Prostate gland (tissue), 2 donors: ENCODE measurements around the gene LARP4B. TPM values are rescaled to one million over a fixed set of nuclear protein-coding genes. Genes with fewer than 3 reads are reported as not detected.
"Not testable (repeated sequence)": the region's sequence is repeated elsewhere in the genome, so short reads cannot be mapped to it uniquely, and the experiment has no call there.

Source experiments
- DNase-seq: peaks from one replicate; pipeline ENCODE4 v3.0.0-alpha.2; 2019; ENCODE audit warnings: low spot score
- H3K27ac ChIP-seq, 2 donors: fragments of 200-600 bp; sonication (generic); 2 replicates each; pipeline ENCODE4 v1.5.1; 2017 to 2019
- H3K27me3 ChIP-seq: fragments of 200-600 bp; sonication (generic); replicated peaks from 2 replicates; pipeline ENCODE4 v1.5.1; 2019; ENCODE audit not compliant: insufficient read depth
- H3K36me3 ChIP-seq, 2 donors: fragments of 200-600 bp; sonication (generic); 1 replicate in 1 of 2; 2 replicates in 1 of 2; pipeline versions ENCODE4 v1.5.1 to v1.8.1; 2017 to 2019
- H3K4me1 ChIP-seq: fragments of 200-600 bp; sonication (generic); replicated peaks from 2 replicates; pipeline ENCODE4 v1.5.1; 2019
- H3K4me3 ChIP-seq, 2 donors: fragments of 200-600 bp; sonication (generic); 2 replicates each; pipeline ENCODE4 v1.5.1; 2017 to 2019
- H3K9me3 ChIP-seq: fragments of 200-600 bp; sonication (generic); 2 replicates; pipeline ENCODE4 v1.5.1; 2017
- CTCF ChIP-seq, 4 experiments: fragments of 200-600 bp in 2 of 4; fragments of 450-650 bp in 2 of 4; sonication (generic) in 2 of 4; IDR thresholded peaks; 1 replicate in 3 of 4; 2 replicates in 1 of 4; pipeline ENCODE4 v1.5.1; 2016 to 2019; ENCODE audit warnings: antibody characterized with exemption in 4 of 4, mild to moderate bottlenecking in 2 of 4, moderate library complexity in 2 of 4
- POLR2A ChIP-seq: fragments of 450-650 bp; IDR thresholded peaks from one replicate; pipeline ENCODE4 v1.6.1; 2016; ENCODE audit warnings: antibody characterized with exemption, mild to moderate bottlenecking
- POLR2AphosphoS5 ChIP-seq: sonication (generic); formaldehyde crosslinking; IDR thresholded peaks from one replicate; pipeline ENCODE4 v1.6.1; 2017; ENCODE audit warnings: antibody characterized with exemption
- WGBS: methylation state at CpG from one replicate; pipeline ENCODE4 v1.1.5; 2018; 5-methylcytosine and 5-hydroxymethylcytosine counted together
- intact Hi-C: fragments of 100-400 bp; cut with DNase I; formaldehyde crosslinking; loops from one replicate; pipeline ENCODE4 v1.14.2; 2022
- total RNA-seq, 2 donors: library from RNA; depleted of rRNA; stranded (reverse); fragments of >200 nt; gene quantifications; one replicate each; pipeline ENCODE4 v1.1.0, GENCODE V29; 2016

Gene LARP4B
- total RNA-seq, 2 donors from 2014 or later = 51.9 to 95.4 TPM

GRCh38 chr10:934746-935406, 3.4 kb upstream of the LARP4B start:
- TF ChIP-seq CTCF (IDR thresholded peaks at IDR 0.05) = no peak
- TF ChIP-seq POLR2A = no peak
- TF ChIP-seq POLR2AphosphoS5 = no peak
- intact Hi-C loops = loop anchor here (5.0 kb wide), 2 partner anchors 52 to 112 kb away; partner anchors contain the start of genes GTPBP4 and IDI1
- Histone ChIP-seq H3K27ac (no peak overlapping the region), H3K36me3 (no peaks in the 10 kb centered on the region), H3K27me3 (no peaks in the 10 kb centered on the region), H3K4me1 (no peaks in the 10 kb centered on the region), H3K9me3 (no peaks in the 10 kb centered on the region), H3K4me3 (no peak overlapping the region)
- WGBS = 79% methylated on average over 15 of the region's 15 CpGs
- no peak for DNase-seq

GRCh38 chr10:934165-934564, 2.7 kb upstream of the LARP4B start:
- intact Hi-C loops = loop anchor here (5.0 kb wide), 2 partner anchors 53 to 113 kb away; partner anchors contain the start of genes GTPBP4 and IDI1
- not testable (repeated sequence) for DNase-seq, H3K4me3 ChIP-seq, H3K4me1 ChIP-seq, H3K27ac ChIP-seq, H3K27me3 ChIP-seq, H3K36me3 ChIP-seq, H3K9me3 ChIP-seq
- WGBS = 92% methylated on average over 6 of the region's 6 CpGs

GRCh38 chr10:932589-932988, 1.1 kb upstream of the LARP4B start:
- H3K4me1 ChIP-seq = no peaks in the 10 kb centered on the region
- H3K9me3 ChIP-seq = no peaks in the 10 kb centered on the region
- peak overlapping the region; percentile 91 to 97 for H3K27ac ChIP-seq
- 93% methylated on average over 22 of the region's 28 CpGs for WGBS
- H3K27me3 ChIP-seq = no peaks in the 10 kb centered on the region
- peak overlapping the region; percentile 80 to 82 for H3K4me3 ChIP-seq
- TF ChIP-seq POLR2AphosphoS5 = no peak
- no peak for TF ChIP-seq POLR2A
- TF ChIP-seq CTCF (IDR thresholded peaks at IDR 0.05) = no peak
- no peaks in the 10 kb centered on the region for H3K36me3 ChIP-seq
- DNase-seq = no peak
- intact Hi-C loops = loop anchor here (5.0 kb wide), 2 partner anchors 55 to 115 kb away; partner anchors contain the start of genes GTPBP4 and IDI1

- intact Hi-C loops = loop anchor here (5.0 kb wide), 2 partner anchors 57 to 117 kb away; partner anchors contain the start of genes GTPBP4 and IDI1
- DNase-seq = no peak
- no peaks in the 10 kb centered on the region for H3K36me3 ChIP-seq
Observed at GRCh38 chr10:930625-931325, 730 bp downstream of the LARP4B start.

More at GRCh38 chr10:930625-931325, 730 bp downstream of the LARP4B start:
- peak overlapping the region; percentile 83 to 91 for H3K27ac ChIP-seq
- H3K9me3 ChIP-seq = no peaks in the 10 kb centered on the region
- no peaks in the 10 kb centered on the region for H3K27me3 ChIP-seq
- no peaks in the 10 kb centered on the region for H3K4me1 ChIP-seq
- TF ChIP-seq CTCF (IDR thresholded peaks at IDR 0.05) = no peak
- peak; percentile 15 for TF ChIP-seq POLR2A
- peak overlapping the region; percentile 80 to 82 for H3K4me3 ChIP-seq
- WGBS = 1% methylated on average over 49 of the region's 63 CpGs
